ENCODE data around the gene STIM2.

Gene STIM2

GRCh38 chr4:26858035-26858918 is 2.4 kb upstream of the STIM2 start:
- Histone ChIP-seq H2AFZ (ENCODE audit: low read depth, low read length) (peak overlapping the region; percentile 75), H3K79me2 (ENCODE audit: insufficient read depth, low read length) (peaks cover 43% of the 10 kb centered on the region), H3K9ac (ENCODE audit: low read depth, low read length) (peak overlapping the region; percentile 67), H4K20me1 (ENCODE audit: insufficient read depth, low read length) (peaks cover 10% of the 10 kb centered on the region; the same call in 1 of the 2 replicates), H3K4me1 (ENCODE audit: insufficient read depth, low read length) (peaks cover 40% of the 10 kb centered on the region), H3K9me3 (ENCODE audit: insufficient read depth, low read length, severe bottlenecking) (no peaks in the 10 kb centered on the region), H3K4me2 (ENCODE audit: insufficient read depth, low read length) (peak overlapping the region; percentile 96), H3K27ac (ENCODE audit: low read length) (peak overlapping the region; percentile 94), H3K4me3 (ENCODE audit: low read depth in 1 of 2, low read length in 2 of 2) (peak overlapping the region; percentile 31 to 65), H3K36me3 (ENCODE audit: insufficient read depth, low read length) (no peaks in the 10 kb centered on the region), H3K27me3 (ENCODE audit: insufficient read depth, low read length, poor library complexity) (no peaks in the 10 kb centered on the region)
- no peak for ATAC-seq (ENCODE audit: insufficient read depth, low read depth)
- no peak for DNase-seq
- TF ChIP-seq EZH2 (IDR thresholded peaks at IDR 0.05; ENCODE audit: borderline replicate concordance, low read depth, low read length, severe bottlenecking) (no peak), CTCF (IDR thresholded peaks at IDR 0.05; ENCODE audit: borderline replicate concordance, extremely low read depth, low read length, poor library complexity, severe bottlenecking) (no peak)

DNA sequence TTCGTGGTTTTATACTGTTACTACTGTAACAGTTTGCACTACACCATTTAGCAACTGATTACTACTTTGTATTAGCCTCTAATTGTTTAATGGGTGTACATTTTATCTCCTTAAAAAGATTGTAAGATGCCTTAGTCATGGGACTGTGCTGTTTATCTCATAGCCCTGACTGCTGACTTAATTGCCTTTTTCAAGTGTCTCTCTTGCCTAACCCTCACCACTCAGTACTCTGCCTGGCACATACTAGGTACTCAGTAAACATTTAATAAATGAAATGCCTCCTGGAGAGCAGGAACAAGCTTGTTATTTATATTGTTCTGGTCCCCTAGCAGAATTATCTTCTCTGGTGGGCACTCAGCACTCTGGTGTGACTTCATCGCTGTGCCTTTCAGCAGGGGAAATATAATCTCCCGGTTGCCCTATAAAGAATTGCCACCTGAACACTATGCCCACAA is 1.7 kb upstream of the STIM2 start:
- peak overlapping the region; percentile 96 for H3K4me2 ChIP-seq (ENCODE audit: insufficient read depth, low read length)
- no peaks in the 10 kb centered on the region for H3K9me3 ChIP-seq (ENCODE audit: insufficient read depth, low read length, severe bottlenecking)
- TF ChIP-seq EZH2 (IDR thresholded peaks at IDR 0.05; ENCODE audit: borderline replicate concordance, low read depth, low read length, severe bottlenecking): no peak
- TF ChIP-seq CTCF (IDR thresholded peaks at IDR 0.05; ENCODE audit: borderline replicate concordance, extremely low read depth, low read length, poor library complexity, severe bottlenecking): no peak
- ATAC-seq (ENCODE audit: insufficient read depth, low read depth) (no peak), DNase-seq (no peak)
- H3K27ac ChIP-seq (ENCODE audit: low read length): peak overlapping the region; percentile 94
- H3K9ac ChIP-seq (ENCODE audit: low read depth, low read length): peak overlapping the region; percentile 67
- peaks cover 47% of the 10 kb centered on the region for H3K4me1 ChIP-seq (ENCODE audit: insufficient read depth, low read length)
- H3K79me2 ChIP-seq (ENCODE audit: insufficient read depth, low read length): peaks cover 50% of the 10 kb centered on the region
- peaks cover 10% of the 10 kb centered on the region; the same call in 1 of the 2 replicates for H4K20me1 ChIP-seq (ENCODE audit: insufficient read depth, low read length)
- no peaks in the 10 kb centered on the region for H3K27me3 ChIP-seq (ENCODE audit: insufficient read depth, low read length, poor library complexity)
- H2AFZ ChIP-seq (ENCODE audit: low read depth, low read length): no peak overlapping the region
- H3K4me3 ChIP-seq (ENCODE audit: low read depth in 1 of 2, low read length in 2 of 2): peak overlapping the region; percentile 31 to 65; a peak in 3 of 4 replicates
- no peaks in the 10 kb centered on the region for H3K36me3 ChIP-seq (ENCODE audit: insufficient read depth, low read length)

DNA sequence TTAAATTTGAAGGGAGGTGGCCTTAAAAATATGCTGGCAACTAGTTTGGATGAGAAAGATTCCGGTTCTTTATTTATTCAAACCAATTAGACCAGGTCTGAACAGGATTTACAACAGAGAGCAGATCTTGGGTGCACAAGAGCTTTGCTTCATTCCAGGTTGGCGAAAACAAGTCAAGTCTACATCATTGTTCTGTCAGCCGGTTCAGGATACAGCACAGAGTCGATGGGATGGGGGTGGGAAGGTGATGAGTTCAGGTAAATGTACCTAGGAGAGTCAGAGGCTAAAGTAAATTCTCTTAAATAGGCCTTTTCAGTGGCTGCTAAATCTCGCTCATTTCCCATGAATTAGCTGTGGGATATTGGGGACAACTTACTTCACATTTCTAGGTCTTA is 882 bp upstream of the STIM2 start:
- Histone ChIP-seq H3K27ac (ENCODE audit: low read length) (peak overlapping the region; percentile 94), H3K36me3 (ENCODE audit: insufficient read depth, low read length) (no peaks in the 10 kb centered on the region), H3K9ac (ENCODE audit: low read depth, low read length) (peak overlapping the region; percentile 67), H4K20me1 (ENCODE audit: insufficient read depth, low read length) (peaks cover 11% of the 10 kb centered on the region; the same call in 1 of the 2 replicates), H3K79me2 (ENCODE audit: insufficient read depth, low read length) (peaks cover 58% of the 10 kb centered on the region), H3K4me3 (ENCODE audit: low read depth in 1 of 2, low read length in 2 of 2) (peak overlapping the region; percentile 51 to 65; a peak in 3 of 4 replicates), H3K9me3 (ENCODE audit: insufficient read depth, low read length, severe bottlenecking) (no peaks in the 10 kb centered on the region), H2AFZ (ENCODE audit: low read depth, low read length) (peak overlapping the region; percentile 94), H3K27me3 (ENCODE audit: insufficient read depth, low read length, poor library complexity) (no peaks in the 10 kb centered on the region), H3K4me2 (ENCODE audit: insufficient read depth, low read length) (peak overlapping the region; percentile 96), H3K4me1 (ENCODE audit: insufficient read depth, low read length) (peaks cover 54% of the 10 kb centered on the region)
- ATAC-seq (ENCODE audit: insufficient read depth, low read depth): no peak
- TF ChIP-seq EZH2 (IDR thresholded peaks at IDR 0.05; ENCODE audit: borderline replicate concordance, low read depth, low read length, severe bottlenecking): no peak
- no peak for TF ChIP-seq CTCF (IDR thresholded peaks at IDR 0.05; ENCODE audit: borderline replicate concordance, extremely low read depth, low read length, poor library complexity, severe bottlenecking)
- no peak for DNase-seq

All from DND-41 (cell line).